Right atrium auricular region (tissue), 2 donors: Measurements from ENCODE around the gene PTGS1. TPM values are rescaled to one million over a fixed set of nuclear protein-coding genes. Genes with fewer than 3 reads are reported as not detected.

ENCODE experiments used
- DNase-seq: peaks from one replicate; pipeline ENCODE4 v3.0.0-alpha.2; 2019; ENCODE audit warnings: low spot score
- H3K27ac ChIP-seq, 2 donors: fragments of 200-600 bp; sonication (generic); 1 replicate in 1 of 2; 2 replicates in 1 of 2; pipeline ENCODE4 v1.5.1; 2016 to 2019
- H3K27me3 ChIP-seq, 2 donors: fragments of 200-600 bp; sonication (generic); one replicate each; pipeline versions ENCODE4 v1.5.1 to v1.6.0; 2017 to 2019
- H3K36me3 ChIP-seq: fragments of 200-600 bp; sonication (generic); one replicate; pipeline ENCODE4 v1.5.1; 2016
- H3K4me1 ChIP-seq, 2 donors: fragments of 200-600 bp; sonication (generic); one replicate each; pipeline versions ENCODE4 v1.5.1 to v1.6.0; 2017 to 2019
- H3K4me3 ChIP-seq, 2 donors: fragments of 200-600 bp; sonication (generic); 1 replicate in 1 of 2; 2 replicates in 1 of 2; pipeline ENCODE4 v1.5.1; 2017 to 2019; ENCODE audit warnings: mild to moderate bottlenecking in 1 of 2, moderate library complexity in 1 of 2
- H3K9me3 ChIP-seq, 2 donors: fragments of 200-600 bp; sonication (generic); one replicate each; pipeline ENCODE4 v1.5.1; 2019
- total RNA-seq, 2 donors: library from RNA; depleted of rRNA; stranded (reverse); fragments of >200 nt; gene quantifications; one replicate each; pipeline ENCODE4 v1.1.0, GENCODE V29; 2016
- TF ChIP-seq, protein P1 (sequence below), 2 donors: fragments of 200-600 bp; sonication (generic); IDR thresholded peaks; one replicate each; pipeline ENCODE4 v1.5.1; 2019; ENCODE audit warnings: antibody characterized with exemption in 2 of 2

The PTGS1 gene
- total RNA-seq, 2 donors from 2014 or later, result 14.6 to 46.0 TPM

DNA sequence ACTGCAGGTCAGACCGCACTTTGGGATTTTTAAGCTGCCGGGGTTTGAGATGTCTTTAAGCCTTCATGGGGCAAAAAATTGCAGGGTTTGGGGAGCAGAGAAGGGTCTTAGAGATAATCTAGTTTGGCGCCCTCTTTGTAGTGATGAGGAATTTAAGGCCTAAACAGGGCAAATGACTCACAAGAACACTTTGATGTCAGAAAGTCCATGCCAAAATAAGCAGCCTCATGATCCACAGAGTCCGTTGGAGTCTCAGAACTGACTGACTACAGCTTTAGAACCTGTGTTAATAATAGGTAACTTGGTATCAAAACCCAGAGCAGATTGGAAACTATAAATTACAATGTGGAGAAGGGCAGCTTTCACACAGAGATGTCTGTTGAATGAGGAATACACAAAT lies 35.9 kb upstream of the PTGS1 start:
- no peaks in the 10 kb centered on the region for H3K9me3 ChIP-seq
- TF ChIP-seq, protein P1, sequence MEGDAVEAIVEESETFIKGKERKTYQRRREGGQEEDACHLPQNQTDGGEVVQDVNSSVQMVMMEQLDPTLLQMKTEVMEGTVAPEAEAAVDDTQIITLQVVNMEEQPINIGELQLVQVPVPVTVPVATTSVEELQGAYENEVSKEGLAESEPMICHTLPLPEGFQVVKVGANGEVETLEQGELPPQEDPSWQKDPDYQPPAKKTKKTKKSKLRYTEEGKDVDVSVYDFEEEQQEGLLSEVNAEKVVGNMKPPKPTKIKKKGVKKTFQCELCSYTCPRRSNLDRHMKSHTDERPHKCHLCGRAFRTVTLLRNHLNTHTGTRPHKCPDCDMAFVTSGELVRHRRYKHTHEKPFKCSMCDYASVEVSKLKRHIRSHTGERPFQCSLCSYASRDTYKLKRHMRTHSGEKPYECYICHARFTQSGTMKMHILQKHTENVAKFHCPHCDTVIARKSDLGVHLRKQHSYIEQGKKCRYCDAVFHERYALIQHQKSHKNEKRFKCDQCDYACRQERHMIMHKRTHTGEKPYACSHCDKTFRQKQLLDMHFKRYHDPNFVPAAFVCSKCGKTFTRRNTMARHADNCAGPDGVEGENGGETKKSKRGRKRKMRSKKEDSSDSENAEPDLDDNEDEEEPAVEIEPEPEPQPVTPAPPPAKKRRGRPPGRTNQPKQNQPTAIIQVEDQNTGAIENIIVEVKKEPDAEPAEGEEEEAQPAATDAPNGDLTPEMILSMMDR (IDR thresholded peaks at IDR 0.05), result no peak
- no peak overlapping the region for H3K27ac ChIP-seq
- DNase-seq, result no peak
- H3K27me3 ChIP-seq, result no peaks in the 10 kb centered on the region
- no peaks in the 10 kb centered on the region for H3K36me3 ChIP-seq
- H3K4me1 ChIP-seq, result peaks cover 0 to 12% of the 10 kb centered on the region in 2 donors
- H3K4me3 ChIP-seq, result no peak overlapping the region

DNA sequence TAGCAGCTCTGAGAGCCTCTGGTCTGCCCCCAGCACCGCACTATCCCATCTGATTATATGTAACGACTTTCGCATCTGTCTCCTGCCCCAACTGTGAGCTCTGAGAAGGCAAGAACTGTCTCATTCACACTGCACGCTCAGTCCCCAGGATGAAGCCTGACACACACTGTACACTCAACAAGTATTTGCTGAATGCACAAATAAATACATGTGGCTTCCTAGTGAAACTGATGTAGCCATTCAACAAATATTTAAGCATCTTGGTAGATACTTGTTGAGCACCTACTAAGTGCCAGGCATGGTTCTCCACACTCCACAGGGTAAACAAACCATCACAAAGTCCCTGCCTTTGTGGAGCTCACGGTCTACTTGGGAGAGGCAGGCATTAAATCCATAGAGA lies 34.6 kb upstream of the PTGS1 start:
- peaks cover 0 to 10% of the 10 kb centered on the region in 2 donors for H3K4me1 ChIP-seq
- H3K27me3 ChIP-seq, result no peaks in the 10 kb centered on the region
- no peak for DNase-seq
- TF ChIP-seq, protein P1 (IDR thresholded peaks at IDR 0.05), result no peak
- no peaks in the 10 kb centered on the region for H3K36me3 ChIP-seq
- H3K9me3 ChIP-seq, result no peaks in the 10 kb centered on the region
- no peak overlapping the region for H3K4me3 ChIP-seq
- H3K27ac ChIP-seq, result no peak overlapping the region

DNA sequence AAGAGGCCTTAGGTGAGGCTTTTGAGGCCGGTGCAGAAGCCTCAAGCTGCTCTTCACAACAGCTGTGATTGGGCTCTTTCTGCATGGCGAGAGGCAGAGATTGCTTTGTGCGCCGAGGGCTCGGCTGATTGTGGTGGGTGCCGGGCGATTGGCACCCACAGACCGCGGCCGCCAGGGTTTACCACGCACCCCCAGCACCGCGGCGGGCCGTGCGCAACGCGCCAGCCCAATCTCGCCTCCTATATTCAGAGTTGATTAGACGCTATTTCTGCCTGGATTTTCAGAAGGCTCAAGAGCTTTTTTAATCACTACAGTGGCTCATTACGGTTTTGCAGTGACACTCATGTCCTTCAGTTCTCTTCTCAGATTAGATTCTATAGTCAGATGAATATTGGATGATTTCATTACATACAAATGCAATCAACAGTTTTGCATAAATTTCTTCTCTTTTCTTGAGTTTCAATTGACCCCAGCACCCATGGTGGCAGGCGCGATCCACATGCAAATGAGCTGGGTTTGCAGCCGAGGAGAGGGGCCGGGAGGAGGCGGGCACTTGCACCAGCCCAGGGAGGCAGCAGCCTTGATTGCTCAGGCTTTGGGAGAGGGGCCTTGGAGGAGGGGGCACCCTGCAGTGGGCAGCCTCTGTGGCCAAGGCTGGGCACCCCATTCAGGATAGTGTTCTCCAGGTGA lies 33.8 kb upstream of the PTGS1 start:
- no peaks in the 10 kb centered on the region for H3K27me3 ChIP-seq
- no peaks in the 10 kb centered on the region for H3K36me3 ChIP-seq
- no peak overlapping the region for H3K4me3 ChIP-seq
- H3K9me3 ChIP-seq, result no peaks in the 10 kb centered on the region
- no peak overlapping the region for H3K27ac ChIP-seq
- peaks cover 0 to 8% of the 10 kb centered on the region in 2 donors for H3K4me1 ChIP-seq
- no peak for DNase-seq
- TF ChIP-seq, protein P1 (IDR thresholded peaks at IDR 0.05), result no peak

DNA sequence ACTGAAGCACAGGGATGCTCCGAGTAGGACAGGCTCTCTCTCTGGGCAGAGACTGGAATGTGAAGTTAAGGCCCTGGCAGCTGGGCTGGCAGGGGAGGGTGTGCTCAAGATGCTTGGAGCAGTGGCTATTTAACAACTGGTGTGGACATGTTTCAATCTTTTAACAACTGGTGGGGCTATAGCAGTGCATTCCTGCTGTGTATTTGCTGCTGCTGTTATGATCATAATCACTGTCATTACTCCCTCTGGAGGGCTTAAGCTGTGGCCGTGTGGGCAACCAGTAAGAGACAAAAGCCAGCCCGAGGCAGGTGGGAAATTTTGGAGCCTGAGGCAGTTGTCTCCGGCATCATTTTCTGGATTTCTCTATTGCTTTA lies 33.3 kb upstream of the PTGS1 start:
- DNase-seq, result no peak
- H3K27me3 ChIP-seq, result no peaks in the 10 kb centered on the region
- H3K36me3 ChIP-seq, result no peaks in the 10 kb centered on the region
- peaks cover 0 to 3% of the 10 kb centered on the region in 2 donors for H3K4me1 ChIP-seq
- no peak overlapping the region for H3K27ac ChIP-seq
- TF ChIP-seq, protein P1 (IDR thresholded peaks at IDR 0.05), result no peak
- H3K9me3 ChIP-seq, result no peaks in the 10 kb centered on the region
- no peak overlapping the region for H3K4me3 ChIP-seq

DNA sequence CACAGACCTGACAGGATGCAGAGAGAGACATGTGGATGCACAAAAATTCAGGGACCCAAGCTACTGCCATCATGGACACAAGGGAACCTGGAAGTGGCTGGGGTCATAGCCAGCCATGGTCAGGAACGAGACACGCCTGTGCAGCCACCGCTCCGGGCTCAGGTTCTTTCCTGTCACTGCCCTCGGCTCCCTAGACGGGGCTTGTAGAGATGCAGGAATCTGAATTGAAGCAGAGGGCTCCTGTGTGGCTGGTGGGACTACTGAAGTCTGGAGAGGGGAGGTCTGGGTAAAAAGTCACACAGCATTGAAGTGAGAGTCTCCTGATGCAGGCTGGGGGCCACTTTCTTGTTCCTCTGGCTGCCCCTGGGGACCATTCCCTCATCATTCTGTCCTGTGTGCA lies 32.3 kb upstream of the PTGS1 start:
- Histone ChIP-seq H3K4me3 (no peak overlapping the region), H3K36me3 (no peaks in the 10 kb centered on the region), H3K4me1 (no peaks in the 10 kb centered on the region), H3K9me3 (no peaks in the 10 kb centered on the region), H3K27me3 (no peaks in the 10 kb centered on the region), H3K27ac (no peak overlapping the region)
- no peak for DNase-seq
- TF ChIP-seq, protein P1 (IDR thresholded peaks at IDR 0.05), result no peak

DNA sequence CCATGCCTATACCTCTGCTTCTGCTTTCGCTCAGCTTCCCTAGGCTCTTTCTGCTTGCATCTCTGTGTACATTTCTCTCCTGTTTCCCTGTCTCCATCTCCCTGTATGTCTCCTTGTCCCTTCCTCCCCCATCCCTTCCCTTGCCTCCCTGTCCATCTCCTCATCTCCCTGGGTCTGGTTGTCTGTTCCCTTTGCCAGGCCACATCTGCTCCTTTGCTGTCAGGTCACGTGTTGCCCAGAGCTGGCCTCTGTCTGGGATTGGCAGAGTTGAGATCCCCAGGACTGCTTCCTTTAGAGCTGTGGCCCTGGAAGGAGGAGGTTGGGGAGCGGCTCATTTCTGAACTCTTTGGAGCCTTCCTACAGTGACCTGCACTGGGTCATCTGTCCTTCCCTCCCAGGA lies 31.8 kb upstream of the PTGS1 start:
- H3K27me3 ChIP-seq, result no peaks in the 10 kb centered on the region
- H3K36me3 ChIP-seq, result no peaks in the 10 kb centered on the region
- TF ChIP-seq, protein P1 (IDR thresholded peaks at IDR 0.05), result no peak
- no peaks in the 10 kb centered on the region for H3K4me1 ChIP-seq
- DNase-seq, result no peak
- no peaks in the 10 kb centered on the region for H3K9me3 ChIP-seq
- no peak overlapping the region for H3K4me3 ChIP-seq
- no peak overlapping the region for H3K27ac ChIP-seq
